Fibroblast of skin of abdomen (primary cell): Measurements from ENCODE around the gene SMARCA1.

Experiments
- DNase-seq: peaks from one replicate; pipeline ENCODE4 v3.0.0-alpha.2; 2013

The SMARCA1 gene

GRCh38 chrX:129525896-129526295 is 2.6 kb upstream of the SMARCA1 start:
- DNase-seq: no peak

GRCh38 chrX:129525162-129525561 is 1.9 kb upstream of the SMARCA1 start:
- no peak for DNase-seq

GRCh38 chrX:129524250-129524850 is 1.1 kb upstream of the SMARCA1 start:
- no peak for DNase-seq

- peak; percentile 69 for DNase-seq
Observed at GRCh38 chrX:129522184-129523078, 859 bp downstream of the SMARCA1 start.

- DNase-seq: no peak
Observed at GRCh38 chrX:129520151-129520550, 3.1 kb downstream of the SMARCA1 start.

- DNase-seq: no peak
Observed at GRCh38 chrX:129516402-129516801, 6.9 kb downstream of the SMARCA1 start.

GRCh38 chrX:129512409-129512808 is 10.9 kb downstream of the SMARCA1 start:
- DNase-seq: no peak

- no peak for DNase-seq
Observed at GRCh38 chrX:129511689-129512088, 11.6 kb downstream of the SMARCA1 start.

- no peak for DNase-seq
Observed at GRCh38 chrX:129510331-129510730, 13.0 kb downstream of the SMARCA1 start.

GRCh38 chrX:129497146-129497843 is 26.0 kb downstream of the SMARCA1 start:
- no peak for DNase-seq

GRCh38 chrX:129496625-129497024 is 26.7 kb downstream of the SMARCA1 start:
- DNase-seq: peak; percentile 48

- peak; percentile 41 for DNase-seq
Observed at GRCh38 chrX:129495900-129496299, 27.4 kb downstream of the SMARCA1 start.

- no peak for DNase-seq
Observed at GRCh38 chrX:129494887-129495286, 28.4 kb downstream of the SMARCA1 start.

- peak; percentile 27 for DNase-seq
Observed at GRCh38 chrX:129493643-129494042, 29.6 kb downstream of the SMARCA1 start.

GRCh38 chrX:129490330-129490729 is 33.0 kb downstream of the SMARCA1 start:
- no peak for DNase-seq

GRCh38 chrX:129488359-129488758 is 34.9 kb downstream of the SMARCA1 start:
- no peak for DNase-seq

GRCh38 chrX:129480889-129481288 is 42.4 kb downstream of the SMARCA1 start:
- no peak for DNase-seq

GRCh38 chrX:129478516-129478915 is 44.8 kb downstream of the SMARCA1 start:
- peak; percentile 23 for DNase-seq

- peak; percentile 32 for DNase-seq
Observed at GRCh38 chrX:129472116-129472515, 51.2 kb downstream of the SMARCA1 start.

- no peak for DNase-seq
Observed at GRCh38 chrX:129462707-129463106, 60.6 kb downstream of the SMARCA1 start.

- DNase-seq: no peak
Observed at GRCh38 chrX:129461801-129462456, 61.4 kb downstream of the SMARCA1 start.

- no peak for DNase-seq
Observed at GRCh38 chrX:129452523-129452922, 70.8 kb downstream of the SMARCA1 start.

GRCh38 chrX:129450123-129450522 is 73.2 kb downstream of the SMARCA1 start:
- DNase-seq: no peak
